Thyroid gland (tissue), 4 donors: ENCODE results near the gene C8B.

Experiments used
- CTCF ChIP-seq, 6 experiments: fragments of 200-600 bp in 3 of 6; fragments of 450-650 bp in 3 of 6; sonication (generic) in 3 of 6; IDR thresholded peaks; one replicate each; pipeline ENCODE4 v1.5.1; 2016 to 2019; ENCODE audit warnings: antibody characterized with exemption in 6 of 6, mild to moderate bottlenecking in 2 of 6, inconsistent platforms in 1 of 6, moderate library complexity in 1 of 6
- POLR2A ChIP-seq, 2 donors: fragments of 450-650 bp; IDR thresholded peaks; one replicate each; pipeline ENCODE4 v1.6.1; 2017; ENCODE audit warnings: antibody characterized with exemption in 2 of 2, mild to moderate bottlenecking in 2 of 2, moderate library complexity in 1 of 2

GRCh38 chr1:56927171-56927570 lies 38.6 kb downstream of the C8B start:
- TF ChIP-seq CTCF (IDR thresholded peaks at IDR 0.05): no peak
- TF ChIP-seq POLR2A (IDR thresholded peaks at IDR 0.05): no peak
